ENCODE measurements around the gene TMPRSS2.

TMPRSS2 gene

DNA sequence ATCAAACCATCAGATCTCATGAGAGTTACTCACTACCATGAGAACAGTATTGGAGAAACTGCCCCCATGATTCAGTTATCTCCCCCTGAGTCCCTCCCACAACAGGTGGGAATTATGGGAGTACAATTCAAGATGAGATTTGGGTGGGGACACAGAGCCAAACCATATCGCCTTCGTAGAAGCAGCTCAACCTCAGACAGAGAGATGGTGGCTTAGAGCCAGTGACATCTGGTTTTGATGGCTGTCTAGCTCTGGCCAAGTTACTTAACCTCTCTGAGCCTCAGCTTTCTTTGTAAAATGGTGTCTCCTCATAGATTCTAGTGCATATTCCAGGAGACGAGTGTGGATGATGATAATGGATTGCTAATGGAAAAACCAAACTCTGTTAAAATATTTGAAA is 54.8 kb downstream of the TMPRSS2 start:
- in situ Hi-C loops (cut with MboI; ENCODE audit: low sequenced_read_pairs), result loop anchor here (10.0 kb wide), 1 partner anchor 168 kb away; no protein-coding TSS in a partner anchor

DNA sequence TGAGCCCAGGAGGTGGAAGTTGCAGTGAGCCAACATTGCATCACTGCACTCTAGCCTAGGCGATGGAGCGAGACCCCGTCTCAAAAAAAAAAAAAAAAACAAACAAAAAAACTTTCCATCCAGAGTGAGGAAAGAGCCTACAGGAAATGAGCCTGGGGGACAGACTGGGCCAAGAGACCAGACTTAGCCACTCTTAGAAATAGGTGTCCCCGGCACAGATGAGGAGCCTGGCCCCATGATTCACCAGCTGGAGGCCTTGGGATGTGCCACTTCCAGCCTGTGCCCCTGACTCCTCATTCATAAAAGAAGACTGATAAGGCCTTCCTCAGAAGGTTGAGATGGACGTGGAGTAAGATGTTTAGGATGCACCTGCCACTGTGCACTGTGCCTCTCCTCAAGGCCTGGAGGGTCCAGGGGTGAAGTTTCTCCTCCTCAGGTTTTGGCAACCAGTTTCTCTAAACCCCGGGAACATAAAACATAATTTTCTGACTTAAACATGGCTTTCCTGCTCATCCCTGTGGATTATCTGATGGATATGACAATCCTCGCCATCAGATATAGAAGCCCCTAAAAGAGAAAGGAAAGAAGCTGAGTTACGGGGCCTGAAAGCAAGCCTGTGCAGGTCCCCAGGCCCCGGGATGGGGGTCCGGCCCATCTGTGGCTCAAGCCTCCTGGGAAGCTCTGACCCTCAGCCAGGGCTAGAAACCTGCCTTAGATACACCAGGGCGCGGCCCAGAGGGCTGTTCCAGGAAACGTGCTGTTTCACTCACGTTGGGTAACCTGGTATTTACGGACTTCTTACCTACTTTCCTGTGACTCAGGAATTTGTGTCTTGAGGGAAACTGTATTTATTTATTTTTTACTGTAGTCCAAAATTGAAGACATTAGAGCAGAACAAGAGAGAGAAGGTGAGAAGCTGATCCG is 55.9 kb downstream of the TMPRSS2 start:
- in situ Hi-C loops (cut with MboI; ENCODE audit: low sequenced_read_pairs), result loop anchor here (10.0 kb wide), 1 partner anchor 167 kb away; no protein-coding TSS in a partner anchor

DNA sequence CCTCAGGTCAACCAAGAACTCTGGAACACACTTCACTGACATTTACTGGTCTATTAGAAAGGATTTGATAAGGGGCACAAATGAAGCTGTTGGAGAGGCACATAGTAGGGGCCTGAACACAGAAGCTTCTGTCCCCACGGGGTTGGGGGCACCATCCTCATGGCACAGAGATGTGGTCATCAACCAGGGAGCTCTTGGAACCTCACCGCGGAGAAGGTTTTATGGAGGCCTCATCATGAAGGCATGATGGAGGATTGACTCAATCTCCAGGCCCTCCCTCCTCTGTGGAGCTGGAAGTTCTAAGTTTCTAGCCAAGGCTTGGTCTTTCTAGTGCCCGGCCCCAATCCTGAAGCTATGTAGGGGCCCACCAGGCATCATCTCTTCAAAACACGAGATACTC is 58.3 kb downstream of the TMPRSS2 start:
- in situ Hi-C loops (cut with MboI; ENCODE audit: low sequenced_read_pairs), result loop anchor here (10.0 kb wide), 1 partner anchor 165 kb away; no protein-coding TSS in a partner anchor

DNA sequence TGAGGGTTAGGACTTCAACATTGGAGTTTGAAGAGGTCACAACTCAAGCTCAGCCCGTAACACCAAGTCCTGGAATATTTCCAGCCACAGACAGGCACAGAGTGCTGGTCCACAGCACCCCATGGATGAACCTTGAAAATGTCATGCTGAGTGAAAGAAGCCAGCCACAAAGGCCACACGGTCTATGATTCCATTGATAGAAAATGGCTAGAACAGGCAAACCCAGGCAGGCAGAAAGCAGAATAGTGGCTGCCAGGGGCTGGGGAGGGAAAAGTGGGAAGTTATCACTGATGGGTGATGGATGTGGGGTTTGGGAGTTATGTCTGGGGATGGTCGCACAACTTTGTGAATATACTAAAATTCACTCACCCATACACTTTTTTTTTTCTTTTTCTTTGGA is 60.6 kb downstream of the TMPRSS2 start:
- in situ Hi-C loops (cut with MboI; ENCODE audit: low sequenced_read_pairs), result no loop called here

DNA sequence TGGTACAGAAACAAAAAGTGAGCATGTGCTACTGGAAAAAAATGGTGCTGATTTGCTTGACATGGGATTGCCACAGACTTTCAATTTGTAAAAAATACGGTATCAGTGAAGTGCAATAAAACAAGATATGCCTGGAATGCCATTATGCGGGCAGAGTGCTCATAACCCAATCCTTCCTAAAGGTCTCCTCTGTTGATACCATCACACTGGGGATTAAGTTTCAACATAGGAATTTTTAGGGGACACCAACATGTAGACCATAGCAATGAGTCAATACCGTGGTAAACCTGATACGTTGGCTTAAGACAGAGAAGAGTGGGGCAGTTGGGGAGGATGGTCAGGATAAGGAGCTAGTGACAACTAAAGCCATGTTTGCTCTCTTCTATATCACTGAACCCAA is 61.4 kb downstream of the TMPRSS2 start:
- in situ Hi-C loops (cut with MboI; ENCODE audit: low sequenced_read_pairs), result no loop called here

DNA sequence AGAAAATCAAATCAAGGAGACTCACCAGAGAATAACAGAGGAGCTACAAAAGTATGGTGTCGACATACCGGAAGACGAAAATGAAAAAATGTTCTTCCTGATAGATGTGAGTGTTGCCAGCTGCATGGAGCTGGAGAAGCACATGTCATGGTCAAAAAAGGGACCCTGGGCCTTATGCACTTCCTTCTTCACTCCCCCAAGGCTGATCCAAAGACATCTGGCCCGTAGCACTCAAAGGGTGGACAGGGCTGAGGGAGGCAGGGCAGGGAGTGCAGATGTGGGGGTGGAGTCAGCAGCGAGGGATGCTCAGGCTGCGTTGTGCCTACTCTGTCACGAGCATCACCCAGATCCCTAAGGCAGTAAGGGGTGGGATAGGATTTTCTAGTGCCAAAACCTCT is 62.5 kb downstream of the TMPRSS2 start:
- in situ Hi-C loops (cut with MboI; ENCODE audit: low sequenced_read_pairs), result no loop called here

DNA sequence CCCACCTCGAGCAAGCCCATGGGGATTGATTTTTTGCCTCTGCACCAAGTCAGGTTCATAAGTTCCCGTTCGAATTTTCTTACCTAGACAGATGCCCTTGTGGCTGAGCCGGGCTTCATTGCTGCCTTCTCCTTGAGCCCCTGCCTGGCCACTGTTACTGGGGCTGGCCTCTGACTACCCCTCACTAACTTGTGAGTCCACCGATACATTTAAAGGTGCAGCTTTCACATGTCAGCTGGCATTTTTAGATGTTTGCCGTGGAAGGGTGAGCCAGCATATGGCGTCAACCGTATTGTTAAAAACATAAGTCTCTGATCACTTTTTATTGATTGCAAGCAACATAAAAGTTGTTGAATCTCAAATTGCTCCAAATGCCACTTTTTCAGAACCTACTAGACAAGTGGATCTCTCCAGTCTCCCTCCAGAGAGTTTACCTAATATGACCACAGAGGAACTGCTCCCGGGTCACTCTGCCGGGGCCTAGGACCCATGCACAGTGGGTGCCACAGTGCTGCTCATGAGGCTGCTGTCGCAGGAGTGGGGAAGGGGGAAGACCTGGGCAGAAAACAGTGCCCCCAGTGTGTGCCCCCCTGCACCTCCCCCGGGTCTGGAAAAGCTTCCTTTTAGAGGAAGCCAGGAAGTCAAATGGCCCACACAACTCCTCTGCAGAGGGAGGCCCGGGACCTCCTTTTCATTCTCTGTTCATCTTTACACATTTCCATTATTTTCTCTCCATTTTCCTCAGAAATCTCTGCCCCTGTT is 63.1 kb downstream of the TMPRSS2 start:
- in situ Hi-C loops (cut with MboI; ENCODE audit: low sequenced_read_pairs), result no loop called here

DNA sequence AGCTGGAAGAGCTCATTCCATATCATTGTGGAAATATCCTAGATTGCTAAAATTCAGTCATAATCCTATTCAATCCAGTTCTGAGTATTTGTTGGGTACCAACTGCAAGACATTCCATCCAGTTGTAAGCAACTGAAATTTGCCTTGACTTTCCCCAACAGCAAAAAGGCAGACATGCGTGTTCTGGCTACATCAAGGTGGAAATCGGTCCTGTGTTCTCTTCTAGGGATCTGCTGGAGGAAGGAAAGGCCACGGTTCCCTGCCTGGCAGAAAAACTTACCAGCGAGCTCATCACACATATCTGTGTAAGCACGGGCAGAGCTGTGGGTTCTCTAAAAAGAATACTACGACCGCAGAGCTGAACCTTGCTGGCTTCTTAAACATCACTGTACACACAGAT is 64.4 kb downstream of the TMPRSS2 start:
- in situ Hi-C loops (cut with MboI; ENCODE audit: low sequenced_read_pairs), result no loop called here

DNA sequence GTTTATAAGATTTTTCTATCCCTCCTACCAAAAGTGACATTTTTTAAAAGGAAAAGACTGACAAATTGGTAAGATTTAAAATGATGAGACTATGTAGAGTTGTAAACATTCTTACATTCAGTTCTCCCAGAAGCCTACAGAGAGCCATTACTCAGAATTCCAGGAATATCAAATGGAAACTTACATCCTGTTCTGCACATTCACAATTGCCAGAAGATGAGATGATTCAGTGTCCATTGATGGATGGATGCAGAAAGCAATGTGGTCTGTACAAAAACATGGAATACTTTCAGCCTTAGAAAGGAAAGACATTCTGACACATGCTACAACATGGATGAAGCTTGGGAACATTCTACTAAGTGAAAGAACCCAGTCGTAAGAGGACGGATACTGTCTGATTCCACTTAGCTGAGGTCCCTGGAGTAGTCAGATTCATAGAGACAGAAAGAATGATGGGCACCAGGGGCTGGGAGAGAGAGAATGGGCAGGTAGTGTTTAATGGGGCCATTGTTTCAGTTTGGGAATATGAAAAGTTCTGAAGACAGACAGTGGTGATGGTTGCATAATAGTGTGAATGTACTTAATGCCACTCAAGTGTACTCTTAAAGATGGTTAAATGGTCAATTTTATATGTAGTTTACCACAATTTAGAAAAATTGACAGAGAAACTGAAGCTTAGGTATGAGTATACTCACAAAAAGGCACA is 65.3 kb downstream of the TMPRSS2 start:
- in situ Hi-C loops (cut with MboI; ENCODE audit: low sequenced_read_pairs), result no loop called here

DNA sequence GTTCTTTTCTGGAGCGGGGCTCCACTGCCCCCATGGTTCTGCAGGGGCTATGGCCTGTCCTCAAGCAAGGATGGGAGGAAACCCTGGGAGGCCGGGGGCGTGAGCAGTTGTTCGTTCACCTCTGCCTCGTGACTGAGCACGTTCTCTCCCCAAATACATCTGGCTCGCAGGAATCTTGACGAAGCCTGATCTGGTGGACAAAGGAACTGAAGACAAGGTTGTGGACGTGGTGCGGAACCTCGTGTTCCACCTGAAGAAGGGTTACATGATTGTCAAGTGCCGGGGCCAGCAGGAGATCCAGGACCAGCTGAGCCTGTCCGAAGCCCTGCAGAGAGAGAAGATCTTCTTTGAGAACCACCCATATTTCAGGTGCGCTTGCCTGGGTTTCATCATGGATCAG is 66.4 kb downstream of the TMPRSS2 start:
- in situ Hi-C loops (cut with MboI; ENCODE audit: low sequenced_read_pairs), result no loop called here

DNA sequence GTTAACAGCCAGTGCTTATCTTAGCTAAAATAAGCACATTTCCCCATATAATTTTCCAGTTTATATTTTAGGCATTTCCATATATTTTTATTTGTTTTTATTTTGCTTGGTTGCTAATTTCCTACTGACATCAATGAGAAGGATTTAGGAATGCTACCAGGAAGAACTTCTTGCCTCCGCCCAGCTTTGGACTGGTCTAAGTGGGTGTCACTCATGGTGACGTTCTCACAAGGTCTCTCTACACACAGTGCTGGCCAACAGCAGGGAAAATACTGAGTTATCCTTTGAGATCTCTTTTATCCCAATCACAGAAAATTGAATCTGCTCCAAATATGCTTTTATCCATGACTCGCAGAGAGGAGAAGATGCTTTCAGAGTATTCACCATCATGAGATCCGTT is 68.7 kb downstream of the TMPRSS2 start:
- in situ Hi-C loops (cut with MboI; ENCODE audit: low sequenced_read_pairs), result no loop called here

DNA sequence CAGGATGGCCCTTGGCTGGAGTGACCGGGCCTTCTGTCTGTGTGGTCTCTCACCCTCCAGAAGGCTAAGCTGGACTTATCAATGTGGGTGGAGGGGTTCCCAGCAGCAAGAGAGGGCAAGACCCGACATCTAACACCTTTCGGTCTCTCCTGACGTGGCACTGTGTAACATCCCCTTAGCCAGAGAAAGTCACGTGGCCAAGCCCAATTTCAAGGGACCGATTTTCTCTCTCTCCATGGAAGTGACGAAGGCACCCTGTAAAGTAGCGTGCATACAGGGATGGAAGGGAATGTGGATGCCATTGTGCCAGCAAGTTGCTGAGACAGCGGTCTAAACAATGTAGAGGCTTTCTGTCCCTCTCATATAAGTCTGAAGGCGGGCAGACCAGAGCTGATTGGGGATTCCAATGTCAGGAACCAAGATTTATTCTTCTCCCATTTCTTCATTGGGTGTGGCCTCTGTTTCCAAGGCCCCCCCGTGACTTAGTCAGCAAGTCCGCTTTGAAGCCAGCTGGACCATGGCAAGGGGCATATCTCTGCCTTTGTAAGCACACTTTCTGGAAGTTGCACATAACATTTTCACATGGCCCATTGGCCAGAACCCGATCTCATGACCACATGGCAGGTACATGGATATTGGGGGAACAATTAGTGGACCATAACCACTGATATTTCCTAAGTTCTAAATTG is 69.4 kb downstream of the TMPRSS2 start:
- in situ Hi-C loops (cut with MboI; ENCODE audit: low sequenced_read_pairs), result no loop called here

DNA sequence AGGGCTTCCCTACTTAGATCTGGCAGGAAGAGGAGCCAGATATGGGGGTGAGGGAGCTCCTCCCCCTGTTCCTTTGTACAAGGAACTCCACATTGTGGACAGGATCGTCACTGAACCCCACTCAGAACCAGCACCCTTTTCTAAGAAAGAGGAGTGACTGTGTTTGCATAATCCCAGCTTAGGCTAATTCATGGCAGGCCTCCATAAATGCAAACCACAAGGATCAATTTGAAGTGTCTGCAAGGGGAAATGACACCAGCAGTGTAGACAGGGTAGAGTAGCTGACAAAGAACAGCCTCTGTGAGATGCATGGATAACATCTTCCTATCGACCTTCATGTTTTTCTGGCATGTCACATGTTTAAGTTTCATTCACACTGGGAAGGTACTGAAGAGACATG is 70.2 kb downstream of the TMPRSS2 start:
- in situ Hi-C loops (cut with MboI; ENCODE audit: low sequenced_read_pairs), result no loop called here

DNA sequence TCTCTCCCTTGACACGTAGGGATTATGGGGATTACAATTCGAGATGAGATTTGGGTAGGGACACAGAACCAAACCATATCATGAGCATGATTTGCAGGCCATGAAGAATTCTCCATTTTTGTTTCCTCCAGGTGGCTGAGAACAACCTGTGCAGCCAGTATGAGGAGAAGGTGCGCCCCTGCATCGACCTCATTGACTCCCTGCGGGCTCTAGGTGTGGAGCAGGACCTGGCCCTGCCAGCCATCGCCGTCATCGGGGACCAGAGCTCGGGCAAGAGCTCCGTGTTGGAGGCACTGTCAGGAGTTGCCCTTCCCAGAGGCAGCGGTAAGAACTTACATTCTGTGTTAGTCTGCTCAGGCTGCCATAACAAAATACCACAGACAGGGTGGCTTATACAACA is 72.3 kb downstream of the TMPRSS2 start:
- in situ Hi-C loops (cut with MboI; ENCODE audit: low sequenced_read_pairs), result no loop called here

DNA sequence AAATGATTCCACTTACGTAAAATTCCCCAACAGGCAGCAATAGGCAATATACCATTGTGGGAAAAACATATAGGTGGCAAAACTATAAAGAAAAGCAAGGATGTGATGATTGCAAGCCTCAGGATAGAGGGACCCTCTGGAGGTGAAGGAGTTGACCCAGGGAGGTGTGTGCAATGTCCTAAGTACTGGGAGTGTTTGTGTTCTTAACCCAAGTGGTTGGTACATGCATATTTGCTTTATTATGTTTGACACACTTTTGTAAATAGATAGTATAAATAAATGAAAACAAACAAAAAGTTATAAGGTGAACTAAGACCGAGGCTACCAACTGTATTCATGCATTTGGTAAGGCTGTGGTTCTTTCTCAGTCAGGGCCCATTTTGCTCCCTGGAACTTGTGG is 74.4 kb downstream of the TMPRSS2 start:
- in situ Hi-C loops (cut with MboI; ENCODE audit: low sequenced_read_pairs), result no loop called here

DNA sequence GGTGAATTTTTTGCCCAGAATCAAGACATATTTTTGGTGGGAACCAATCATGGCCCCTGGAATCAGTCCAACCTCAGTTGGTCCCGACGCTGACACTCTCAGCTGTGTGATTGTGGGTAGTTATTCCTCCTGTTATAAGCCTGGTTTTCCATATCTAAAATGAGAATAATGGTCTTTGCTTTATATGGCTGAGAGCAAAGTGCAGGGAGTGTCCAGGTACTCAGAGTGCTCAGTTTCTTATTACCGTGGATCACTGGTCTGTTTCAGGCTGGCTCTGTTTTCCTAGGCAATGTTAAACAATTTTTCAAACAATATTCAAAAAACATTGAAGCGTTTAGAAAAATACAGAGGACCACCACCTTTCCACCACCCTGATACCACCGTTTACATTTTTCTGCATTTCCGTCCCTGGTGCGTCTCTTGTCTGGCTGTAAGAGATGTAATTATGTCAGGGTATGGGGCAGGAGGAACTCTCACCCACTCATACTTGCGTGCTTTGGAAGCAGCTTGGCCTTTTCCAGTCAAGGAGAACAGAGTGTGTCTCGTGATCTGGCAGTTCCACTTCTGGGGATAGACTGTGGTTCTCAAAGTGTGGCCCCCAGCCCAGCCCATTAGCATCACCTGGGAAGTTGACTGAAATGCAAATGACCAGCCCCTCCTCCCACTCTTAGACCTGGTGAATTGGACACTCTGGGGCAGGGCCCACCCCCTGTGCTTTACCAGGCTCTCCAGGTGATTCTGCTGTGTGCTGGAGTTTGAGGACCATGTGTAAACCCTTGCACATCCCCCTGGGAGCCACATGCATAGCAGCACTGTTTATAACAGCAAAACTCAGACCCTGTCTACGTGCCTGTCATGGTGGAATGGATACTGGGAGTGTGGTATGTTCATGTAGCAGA is 75.1 kb downstream of the TMPRSS2 start:
- in situ Hi-C loops (cut with MboI; ENCODE audit: low sequenced_read_pairs), result no loop called here

DNA sequence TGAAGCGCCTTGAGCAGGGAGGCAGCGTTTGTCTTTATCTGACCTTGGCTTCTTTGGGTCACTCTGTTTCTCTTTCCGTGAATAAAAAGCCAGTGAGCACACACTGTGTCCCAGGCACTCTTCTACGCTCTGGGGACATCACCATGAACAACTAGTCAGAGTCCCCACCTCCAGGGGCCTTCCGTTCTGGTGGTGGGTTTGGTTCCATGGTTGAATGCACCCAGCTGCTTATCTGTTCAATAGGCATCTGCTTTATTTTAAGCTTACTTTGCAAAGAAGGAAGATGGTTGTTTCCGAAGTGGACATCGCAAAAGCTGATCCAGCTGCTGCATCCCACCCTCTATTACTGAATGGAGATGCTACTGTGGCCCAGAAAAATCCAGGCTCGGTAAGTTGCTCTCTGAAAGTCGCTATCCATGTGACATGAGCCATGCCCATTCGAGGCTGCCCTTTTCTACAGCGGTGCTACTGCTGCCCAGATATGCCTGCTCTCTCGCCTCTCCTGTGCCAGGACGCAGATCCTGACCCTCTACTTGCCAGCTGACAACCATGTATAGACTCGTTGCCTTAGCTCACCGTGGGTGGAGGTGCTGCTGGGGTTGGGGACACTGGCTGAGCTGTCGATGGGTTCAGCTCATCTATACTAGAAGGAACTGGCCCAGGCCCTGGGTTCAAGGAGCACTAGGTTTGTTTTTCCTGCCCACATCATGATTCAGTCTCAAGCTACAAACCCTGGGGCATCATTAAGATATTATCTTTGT is 76.0 kb downstream of the TMPRSS2 start:
- in situ Hi-C loops (cut with MboI; ENCODE audit: low sequenced_read_pairs), result no loop called here

DNA sequence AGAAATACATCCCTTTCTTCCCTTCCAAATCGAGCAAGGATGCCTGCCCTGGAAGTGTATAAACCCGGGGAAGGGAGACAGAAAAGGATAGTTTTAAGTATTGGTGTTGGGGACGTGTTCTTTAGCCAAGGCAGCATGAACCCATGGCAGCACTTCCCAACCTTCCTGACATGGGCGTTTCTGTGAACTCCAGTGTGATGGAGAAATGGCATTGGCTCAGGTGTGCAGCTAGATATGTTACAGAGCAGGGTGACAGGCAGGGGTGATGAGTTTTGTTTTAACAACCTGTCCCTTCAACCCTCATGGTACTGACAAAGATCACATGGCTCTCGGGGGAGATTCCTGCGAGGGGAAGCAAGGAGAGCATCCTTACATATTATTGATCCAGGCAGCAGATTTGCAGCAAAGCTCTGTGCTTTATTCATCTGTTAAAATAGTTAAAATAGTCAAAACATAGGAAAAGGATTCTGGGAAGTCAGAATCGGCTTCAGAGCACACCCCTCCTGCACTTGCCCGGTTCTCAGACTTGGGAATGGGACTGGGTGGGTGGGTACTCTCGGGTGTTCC is 78.0 kb downstream of the TMPRSS2 start:
- in situ Hi-C loops (cut with MboI; ENCODE audit: low sequenced_read_pairs), result no loop called here

DNA sequence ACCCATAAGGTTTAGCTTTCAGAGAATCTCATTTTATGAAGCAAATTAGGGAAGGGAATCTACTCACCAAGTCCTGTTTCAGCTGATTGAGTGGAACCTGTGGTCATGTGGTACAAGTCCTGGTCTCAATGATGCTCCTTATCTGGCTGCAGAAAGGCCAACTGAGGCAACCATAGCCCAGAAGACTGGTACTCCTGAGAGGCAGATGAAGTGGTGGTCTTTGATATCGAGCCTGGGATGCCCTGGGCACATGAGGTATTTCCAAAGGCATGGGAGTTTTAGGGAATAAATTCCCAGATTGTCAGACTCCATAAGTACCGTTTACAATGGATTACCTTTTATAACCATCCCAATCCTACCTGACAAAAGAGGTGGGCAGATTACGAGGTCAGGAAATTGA is 78.7 kb downstream of the TMPRSS2 start:
- in situ Hi-C loops (cut with MboI; ENCODE audit: low sequenced_read_pairs), result no loop called here

All from HL-60/S4 treated with phorbol 12-myristate 13-acetate at 8.2 ng/mL for 4 days and 3 days (cell line).